Neural cell (in vitro differentiated cells): ENCODE data around the gene SLC24A3. TPM values are rescaled to one million over a fixed set of nuclear protein-coding genes. Genes with fewer than 3 reads are reported as not detected.

Experiments used
- H2AFZ ChIP-seq: fragments of 200-600, 300-800 bp; sonication (generic), shearing (Covaris generic); 2 replicates; pipeline ENCODE4 v1.6.0; 2014; ENCODE audit warnings: low read depth, mild to moderate bottlenecking, antibody characterized with exemption, low read length, moderate library complexity
- H3F3A ChIP-seq: fragments of 200-600 bp; shearing (Covaris generic); 2 replicates; pipeline ENCODE4 v1.6.1; 2016; ENCODE audit warnings: mild to moderate bottlenecking, moderate library complexity, mixed read lengths, antibody characterized with exemption, low read length; ENCODE audit not compliant: insufficient read depth, poor library complexity, severe bottlenecking
- H3K27ac ChIP-seq: fragments of 200-600, 300-800 bp; sonication (generic), shearing (Covaris generic); 2 replicates; pipeline ENCODE4 v1.5.1; 2014; ENCODE audit warnings: mild to moderate bottlenecking, low read length, moderate library complexity
- H3K27me3 ChIP-seq: fragments of 300-800, 200-600 bp; sonication (generic), shearing (Covaris generic); 2 replicates; pipeline ENCODE4 v1.6.0; 2014; ENCODE audit warnings: mild to moderate bottlenecking, low read depth, low read length, moderate library complexity; ENCODE audit not compliant: insufficient read depth
- H3K36me3 ChIP-seq: fragments of 300-800, 200-600 bp; sonication (generic), shearing (Covaris generic); 2 replicates; pipeline ENCODE4 v1.5.1; 2014; ENCODE audit warnings: mild to moderate bottlenecking, antibody characterized with exemption, low read length, moderate library complexity; ENCODE audit not compliant: insufficient read depth
- H3K4me2 ChIP-seq: fragments of 300-800, 200-600 bp; sonication (generic), shearing (Covaris generic); 2 replicates; pipeline ENCODE4 v1.6.0; 2014; ENCODE audit warnings: mild to moderate bottlenecking, low read length
- H3K4me3 ChIP-seq: fragments of 300-800, 200-600 bp; sonication (generic), shearing (Covaris generic); 2 replicates; pipeline ENCODE4 v1.5.1; 2014; ENCODE audit warnings: mild to moderate bottlenecking, low read length, moderate library complexity
- H3K79me2 ChIP-seq: fragments of 200-600 bp; shearing (Covaris generic); replicated peaks from 2 replicates; pipeline ENCODE4 v1.6.0; 2014; ENCODE audit warnings: mild to moderate bottlenecking, low read length, moderate library complexity; ENCODE audit not compliant: insufficient read depth
- H3K9ac ChIP-seq: fragments of 300-800, 200-600 bp; sonication (generic), shearing (Covaris generic); 2 replicates; pipeline ENCODE4 v1.6.1; 2016; ENCODE audit warnings: mild to moderate bottlenecking, low read length, mixed read lengths
- H3K9me2 ChIP-seq: fragments of 200-600 bp; shearing (Covaris generic); 2 replicates; pipeline ENCODE4 v1.6.1; 2016; ENCODE audit warnings: mild to moderate bottlenecking, low read length, mixed read lengths; ENCODE audit not compliant: insufficient read depth
- H3K9me3 ChIP-seq: fragments of 200-600, 300-800 bp; sonication (generic), shearing (Covaris generic); 2 replicates; pipeline ENCODE4 v1.6.1; 2016; ENCODE audit warnings: mild to moderate bottlenecking, mixed run types, low read length, moderate library complexity, mixed read lengths
- H4K20me1 ChIP-seq: fragments of 200-600 bp; shearing (Covaris generic); 2 replicates; pipeline ENCODE4 v1.6.1; 2016; ENCODE audit warnings: mild to moderate bottlenecking, mixed run types; ENCODE audit not compliant: insufficient read depth
- EP300 ChIP-seq: fragments of 450-650 bp; conservative IDR thresholded peaks from 2 replicates; pipeline ENCODE4 v1.6.1; 2014; ENCODE audit warnings: antibody characterized with exemption, mild to moderate bottlenecking, moderate library complexity; ENCODE audit not compliant: poor library complexity, severe bottlenecking
- EZH2 ChIP-seq: fragments of 200-600, 300-800 bp; shearing (Covaris generic), sonication (generic); IDR thresholded peaks from 2 replicates; pipeline ENCODE4 v1.6.1; 2014; ENCODE audit warnings: antibody characterized with exemption, low read length, borderline replicate concordance, mild to moderate bottlenecking; ENCODE audit not compliant: insufficient read depth, poor library complexity, severe bottlenecking
- MXI1 ChIP-seq: fragments of 450-650 bp; conservative IDR thresholded peaks from 2 replicates; pipeline ENCODE4 v1.6.1; 2014; ENCODE audit warnings: antibody characterized with exemption, mild to moderate bottlenecking; ENCODE audit not compliant: poor library complexity, severe bottlenecking
- POLR2AphosphoS5 ChIP-seq: IDR thresholded peaks from 2 replicates; pipeline ENCODE4 v1.6.1; 2012
- RAD21 ChIP-seq: fragments of 450-650 bp; conservative IDR thresholded peaks from 2 replicates; pipeline ENCODE4 v1.6.1; 2014; ENCODE audit warnings: antibody characterized with exemption, mild to moderate bottlenecking, moderate library complexity
- SMC3 ChIP-seq: fragments of 450-650 bp; conservative IDR thresholded peaks from 2 replicates; pipeline ENCODE4 v1.6.1; 2014; ENCODE audit warnings: antibody characterized with exemption, mild to moderate bottlenecking, moderate library complexity; ENCODE audit not compliant: poor library complexity
- TAF1 ChIP-seq: IDR thresholded peaks from 2 replicates; pipeline ENCODE4 v1.6.1; 2012; ENCODE audit warnings: low read depth
- polyA plus RNA-seq: library from polyadenylated mRNA; depleted of rRNA; stranded (reverse); fragments of >200 nt; gene quantifications from 2 replicates; pipeline ENCODE4 v1.2.3, GENCODE V29; 2014
- TF ChIP-seq, protein P1 (sequence below): fragments of 450-650 bp; IDR thresholded peaks from 2 replicates; pipeline ENCODE4 v1.5.1; 2014; ENCODE audit warnings: antibody characterized with exemption, mild to moderate bottlenecking, moderate library complexity; ENCODE audit not compliant: poor library complexity, severe bottlenecking
- TF ChIP-seq, protein P2 (sequence below): IDR thresholded peaks from 2 replicates; pipeline ENCODE4 v1.6.1; 2012; ENCODE audit warnings: borderline replicate concordance

SLC24A3 gene
- polyA plus RNA-seq, 1 donor from 2014 or later: 6.5 TPM

DNA sequence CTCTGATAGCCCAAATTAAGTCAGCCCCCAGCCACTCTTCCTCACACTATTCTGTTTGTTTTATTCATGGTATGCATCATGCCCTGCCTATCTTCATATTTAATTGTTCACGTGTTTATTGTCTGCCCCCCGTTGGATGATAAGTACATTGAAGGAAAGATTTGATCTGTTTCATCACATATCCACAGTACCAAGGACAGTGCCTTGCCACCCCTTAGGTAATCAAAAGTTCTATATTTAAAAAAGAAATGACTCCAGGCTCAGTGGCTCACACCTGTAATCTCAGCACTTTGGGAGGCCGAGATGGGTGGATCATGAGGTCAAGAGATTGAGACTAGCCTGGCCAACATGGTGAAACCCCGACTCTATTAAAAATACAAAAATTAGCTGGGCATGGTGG is 535.5 kb downstream of the SLC24A3 start:
- Histone ChIP-seq H3K9me3 (no peaks in the 10 kb centered on the region), H3K9ac (no peak overlapping the region), H3F3A (no peaks in the 10 kb centered on the region), H3K4me2 (no peak overlapping the region), H2AFZ (no peak overlapping the region), H3K4me3 (no peak overlapping the region), H3K27ac (no peak overlapping the region), H3K79me2 (no peaks in the 10 kb centered on the region), H4K20me1 (no peaks in the 10 kb centered on the region), H3K9me2 (no peaks in the 10 kb centered on the region), H3K36me3 (no peaks in the 10 kb centered on the region), H3K27me3 (no peaks in the 10 kb centered on the region)
- TF ChIP-seq, protein P1, sequence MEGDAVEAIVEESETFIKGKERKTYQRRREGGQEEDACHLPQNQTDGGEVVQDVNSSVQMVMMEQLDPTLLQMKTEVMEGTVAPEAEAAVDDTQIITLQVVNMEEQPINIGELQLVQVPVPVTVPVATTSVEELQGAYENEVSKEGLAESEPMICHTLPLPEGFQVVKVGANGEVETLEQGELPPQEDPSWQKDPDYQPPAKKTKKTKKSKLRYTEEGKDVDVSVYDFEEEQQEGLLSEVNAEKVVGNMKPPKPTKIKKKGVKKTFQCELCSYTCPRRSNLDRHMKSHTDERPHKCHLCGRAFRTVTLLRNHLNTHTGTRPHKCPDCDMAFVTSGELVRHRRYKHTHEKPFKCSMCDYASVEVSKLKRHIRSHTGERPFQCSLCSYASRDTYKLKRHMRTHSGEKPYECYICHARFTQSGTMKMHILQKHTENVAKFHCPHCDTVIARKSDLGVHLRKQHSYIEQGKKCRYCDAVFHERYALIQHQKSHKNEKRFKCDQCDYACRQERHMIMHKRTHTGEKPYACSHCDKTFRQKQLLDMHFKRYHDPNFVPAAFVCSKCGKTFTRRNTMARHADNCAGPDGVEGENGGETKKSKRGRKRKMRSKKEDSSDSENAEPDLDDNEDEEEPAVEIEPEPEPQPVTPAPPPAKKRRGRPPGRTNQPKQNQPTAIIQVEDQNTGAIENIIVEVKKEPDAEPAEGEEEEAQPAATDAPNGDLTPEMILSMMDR: no peak
- TF ChIP-seq, protein P2, sequence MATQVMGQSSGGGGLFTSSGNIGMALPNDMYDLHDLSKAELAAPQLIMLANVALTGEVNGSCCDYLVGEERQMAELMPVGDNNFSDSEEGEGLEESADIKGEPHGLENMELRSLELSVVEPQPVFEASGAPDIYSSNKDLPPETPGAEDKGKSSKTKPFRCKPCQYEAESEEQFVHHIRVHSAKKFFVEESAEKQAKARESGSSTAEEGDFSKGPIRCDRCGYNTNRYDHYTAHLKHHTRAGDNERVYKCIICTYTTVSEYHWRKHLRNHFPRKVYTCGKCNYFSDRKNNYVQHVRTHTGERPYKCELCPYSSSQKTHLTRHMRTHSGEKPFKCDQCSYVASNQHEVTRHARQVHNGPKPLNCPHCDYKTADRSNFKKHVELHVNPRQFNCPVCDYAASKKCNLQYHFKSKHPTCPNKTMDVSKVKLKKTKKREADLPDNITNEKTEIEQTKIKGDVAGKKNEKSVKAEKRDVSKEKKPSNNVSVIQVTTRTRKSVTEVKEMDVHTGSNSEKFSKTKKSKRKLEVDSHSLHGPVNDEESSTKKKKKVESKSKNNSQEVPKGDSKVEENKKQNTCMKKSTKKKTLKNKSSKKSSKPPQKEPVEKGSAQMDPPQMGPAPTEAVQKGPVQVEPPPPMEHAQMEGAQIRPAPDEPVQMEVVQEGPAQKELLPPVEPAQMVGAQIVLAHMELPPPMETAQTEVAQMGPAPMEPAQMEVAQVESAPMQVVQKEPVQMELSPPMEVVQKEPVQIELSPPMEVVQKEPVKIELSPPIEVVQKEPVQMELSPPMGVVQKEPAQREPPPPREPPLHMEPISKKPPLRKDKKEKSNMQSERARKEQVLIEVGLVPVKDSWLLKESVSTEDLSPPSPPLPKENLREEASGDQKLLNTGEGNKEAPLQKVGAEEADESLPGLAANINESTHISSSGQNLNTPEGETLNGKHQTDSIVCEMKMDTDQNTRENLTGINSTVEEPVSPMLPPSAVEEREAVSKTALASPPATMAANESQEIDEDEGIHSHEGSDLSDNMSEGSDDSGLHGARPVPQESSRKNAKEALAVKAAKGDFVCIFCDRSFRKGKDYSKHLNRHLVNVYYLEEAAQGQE: no peak
- TF ChIP-seq EZH2 (no peak), MXI1 (no peak), EP300 (no peak), TAF1 (no peak), RAD21 (no peak), SMC3 (no peak)

DNA sequence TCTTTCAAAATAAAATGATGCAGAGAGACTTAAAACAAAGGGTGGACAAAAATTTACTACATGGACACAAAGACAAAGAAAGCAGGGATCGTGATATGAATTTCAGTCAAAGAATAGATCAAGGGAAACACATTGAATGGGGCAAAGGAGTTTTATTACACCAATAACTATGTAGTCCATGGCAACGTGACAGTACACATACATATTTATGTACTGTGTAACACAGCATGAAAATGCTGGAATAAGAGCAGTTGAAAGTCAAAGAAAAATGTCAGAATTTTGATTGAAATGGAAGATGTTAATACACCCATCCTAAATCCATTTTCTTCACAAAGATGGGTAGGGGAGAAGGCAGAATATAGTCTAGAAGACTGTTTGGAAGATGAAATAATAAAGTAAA is 536.2 kb downstream of the SLC24A3 start:
- Histone ChIP-seq H3K9me3 (no peaks in the 10 kb centered on the region), H3K79me2 (no peaks in the 10 kb centered on the region), H3K4me2 (no peak overlapping the region), H3K27ac (peak overlapping the region; percentile 59), H3K9me2 (no peaks in the 10 kb centered on the region), H3K4me3 (no peak overlapping the region), H3K9ac (no peak overlapping the region), H3K36me3 (no peaks in the 10 kb centered on the region), H4K20me1 (no peaks in the 10 kb centered on the region), H3F3A (no peaks in the 10 kb centered on the region), H2AFZ (no peak overlapping the region), H3K27me3 (no peaks in the 10 kb centered on the region)
- TF ChIP-seq TAF1: no peak
- TF ChIP-seq SMC3: no peak
- TF ChIP-seq POLR2AphosphoS5: peak; percentile 45
- TF ChIP-seq, protein P2: peak; percentile 37
- TF ChIP-seq EP300: peak; percentile 74
- TF ChIP-seq RAD21: no peak
